DND-41 (cell line): ENCODE measurements around the gene MPC1.

ENCODE experiments used
- EZH2 ChIP-seq: IDR thresholded peaks from 3 replicates; pipeline ENCODE4 v1.6.1; 2012; ENCODE audit warnings: borderline replicate concordance, low read depth, mild to moderate bottlenecking, moderate library complexity, low read length, inconsistent platforms; ENCODE audit not compliant: severe bottlenecking
- TF ChIP-seq, protein P1 (sequence below): IDR thresholded peaks from 2 replicates; pipeline ENCODE4 v1.5.1; 2012; ENCODE audit warnings: borderline replicate concordance, low read length, moderate library complexity, mild to moderate bottlenecking; ENCODE audit not compliant: poor library complexity, severe bottlenecking; ENCODE audit errors: extremely low read depth

DNA sequence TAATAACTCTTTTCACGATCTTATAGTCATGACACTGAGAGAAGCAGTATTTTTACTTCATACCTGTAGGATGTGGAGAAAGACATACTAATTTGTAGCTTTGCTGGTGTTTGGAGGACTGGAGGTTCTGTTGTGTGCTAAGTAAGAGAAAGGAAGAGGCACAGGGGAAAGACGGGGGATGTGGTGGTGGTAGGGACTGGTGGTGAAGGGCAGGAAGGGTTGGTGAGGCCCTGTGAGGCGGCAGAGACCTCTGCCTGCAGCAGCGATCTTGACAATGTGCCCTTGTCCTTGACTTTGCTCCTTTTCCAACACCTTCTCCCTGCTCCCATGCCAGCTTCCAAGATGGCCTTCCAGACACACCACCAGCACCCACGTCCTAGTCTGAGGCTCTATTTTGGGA is 32.6 kb upstream of the MPC1 start:
- TF ChIP-seq, protein P1, sequence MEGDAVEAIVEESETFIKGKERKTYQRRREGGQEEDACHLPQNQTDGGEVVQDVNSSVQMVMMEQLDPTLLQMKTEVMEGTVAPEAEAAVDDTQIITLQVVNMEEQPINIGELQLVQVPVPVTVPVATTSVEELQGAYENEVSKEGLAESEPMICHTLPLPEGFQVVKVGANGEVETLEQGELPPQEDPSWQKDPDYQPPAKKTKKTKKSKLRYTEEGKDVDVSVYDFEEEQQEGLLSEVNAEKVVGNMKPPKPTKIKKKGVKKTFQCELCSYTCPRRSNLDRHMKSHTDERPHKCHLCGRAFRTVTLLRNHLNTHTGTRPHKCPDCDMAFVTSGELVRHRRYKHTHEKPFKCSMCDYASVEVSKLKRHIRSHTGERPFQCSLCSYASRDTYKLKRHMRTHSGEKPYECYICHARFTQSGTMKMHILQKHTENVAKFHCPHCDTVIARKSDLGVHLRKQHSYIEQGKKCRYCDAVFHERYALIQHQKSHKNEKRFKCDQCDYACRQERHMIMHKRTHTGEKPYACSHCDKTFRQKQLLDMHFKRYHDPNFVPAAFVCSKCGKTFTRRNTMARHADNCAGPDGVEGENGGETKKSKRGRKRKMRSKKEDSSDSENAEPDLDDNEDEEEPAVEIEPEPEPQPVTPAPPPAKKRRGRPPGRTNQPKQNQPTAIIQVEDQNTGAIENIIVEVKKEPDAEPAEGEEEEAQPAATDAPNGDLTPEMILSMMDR, result no peak
- no peak for TF ChIP-seq EZH2
